ENCODE results near the gene CDCA4.

CDCA4 gene

DNA sequence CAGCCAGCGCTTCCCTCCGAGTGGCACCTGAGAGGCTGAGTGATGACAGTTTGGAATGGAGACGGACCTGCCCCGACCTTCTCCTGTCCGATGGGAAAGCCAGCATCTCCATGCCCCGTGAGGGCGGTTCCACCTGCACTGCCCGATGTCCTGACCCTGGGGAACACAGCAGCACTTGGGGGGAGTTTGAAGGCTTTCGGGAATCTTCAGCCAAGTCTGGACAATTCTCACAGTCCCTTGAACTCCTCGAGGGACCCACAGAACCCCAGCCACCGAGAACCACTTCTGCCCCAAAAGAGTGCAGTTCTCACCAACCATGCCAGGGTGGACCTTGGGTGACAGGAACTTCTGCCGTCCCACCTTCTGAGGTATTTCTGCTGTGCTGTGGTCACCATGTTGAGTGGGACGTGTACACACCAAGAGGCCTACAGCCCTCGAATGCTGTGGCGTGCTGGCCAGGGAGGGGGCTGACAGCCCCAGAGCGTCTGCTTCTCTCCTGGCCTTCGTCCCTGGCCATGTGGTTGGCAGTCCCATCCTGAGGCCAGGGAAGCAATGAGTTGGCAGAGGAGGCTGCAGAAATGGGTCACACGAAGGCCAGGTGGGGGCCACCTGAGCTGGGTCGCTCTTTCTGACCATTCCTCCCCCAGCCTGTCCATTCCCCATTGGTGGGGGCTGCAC is 34.3 kb downstream of the CDCA4 start:
- Histone ChIP-seq H3K9me3 (ENCODE audit: low read length) (no peaks in the 10 kb centered on the region), H3K4me2 (ENCODE audit: low read length) (peak overlapping the region; percentile 78; the same call in 1 of the 2 replicates), H3K9me2 (ENCODE audit: low read depth, low read length) (no peaks in the 10 kb centered on the region), H3K79me2 (ENCODE audit: insufficient read depth, low read length) (no peaks in the 10 kb centered on the region), H3K36me3 (ENCODE audit: insufficient read depth, low read length) (no peaks in the 10 kb centered on the region; the same call in 1 of the 2 replicates), H3K4me3 (ENCODE audit: low read depth, low read length, poor library complexity, severe bottlenecking) (peak overlapping the region; percentile 66), H2AFZ (ENCODE audit: low read length) (no peak overlapping the region), H3F3A (ENCODE audit: insufficient read depth, low read length) (no peaks in the 10 kb centered on the region), H3K9ac (ENCODE audit: low read length) (no peak overlapping the region), H4K20me1 (ENCODE audit: insufficient read depth, low read length) (no peaks in the 10 kb centered on the region), H3K4me1 (ENCODE audit: insufficient read depth, low read length, severe bottlenecking) (peaks cover 7% of the 10 kb centered on the region), H3K27me3 (ENCODE audit: insufficient read depth, low read length) (0 out of 2 replicates have a peak, but pooled peaks cover 4% of the 10 kb centered on the region), H3K27ac (ENCODE audit: low read depth, low read length, poor library complexity, severe bottlenecking) (no peak overlapping the region)
- TF ChIP-seq, protein P1, sequence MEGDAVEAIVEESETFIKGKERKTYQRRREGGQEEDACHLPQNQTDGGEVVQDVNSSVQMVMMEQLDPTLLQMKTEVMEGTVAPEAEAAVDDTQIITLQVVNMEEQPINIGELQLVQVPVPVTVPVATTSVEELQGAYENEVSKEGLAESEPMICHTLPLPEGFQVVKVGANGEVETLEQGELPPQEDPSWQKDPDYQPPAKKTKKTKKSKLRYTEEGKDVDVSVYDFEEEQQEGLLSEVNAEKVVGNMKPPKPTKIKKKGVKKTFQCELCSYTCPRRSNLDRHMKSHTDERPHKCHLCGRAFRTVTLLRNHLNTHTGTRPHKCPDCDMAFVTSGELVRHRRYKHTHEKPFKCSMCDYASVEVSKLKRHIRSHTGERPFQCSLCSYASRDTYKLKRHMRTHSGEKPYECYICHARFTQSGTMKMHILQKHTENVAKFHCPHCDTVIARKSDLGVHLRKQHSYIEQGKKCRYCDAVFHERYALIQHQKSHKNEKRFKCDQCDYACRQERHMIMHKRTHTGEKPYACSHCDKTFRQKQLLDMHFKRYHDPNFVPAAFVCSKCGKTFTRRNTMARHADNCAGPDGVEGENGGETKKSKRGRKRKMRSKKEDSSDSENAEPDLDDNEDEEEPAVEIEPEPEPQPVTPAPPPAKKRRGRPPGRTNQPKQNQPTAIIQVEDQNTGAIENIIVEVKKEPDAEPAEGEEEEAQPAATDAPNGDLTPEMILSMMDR (IDR thresholded peaks at IDR 0.05; ENCODE audit: low read length): no peak
- no peak for TF ChIP-seq EZH2 (IDR thresholded peaks at IDR 0.05; ENCODE audit: borderline replicate concordance, low read length)

- Histone ChIP-seq H3K9ac (ENCODE audit: low read length) (peak within 1 kb of the TSS; percentile 63; the same call in 1 of the 2 replicates), H3K4me3 (ENCODE audit: low read depth, low read length, poor library complexity, severe bottlenecking) (peak within 1 kb of the TSS; percentile 66), H3K27me3 (ENCODE audit: insufficient read depth, low read length) (0 out of 2 replicates have a peak, but pooled peaks cover 4% of the 10 kb centered on the region), H3K27ac (ENCODE audit: low read depth, low read length, poor library complexity, severe bottlenecking) (no peak within 1 kb of the TSS), H3F3A (ENCODE audit: insufficient read depth, low read length) (no peaks in the 10 kb centered on the region), H2AFZ (ENCODE audit: low read length) (no peak within 1 kb of the TSS), H4K20me1 (ENCODE audit: insufficient read depth, low read length) (no peaks in the 10 kb centered on the region), H3K36me3 (ENCODE audit: insufficient read depth, low read length) (no peaks in the 10 kb centered on the region; the same call in 1 of the 2 replicates), H3K9me2 (ENCODE audit: low read depth, low read length) (no peaks in the 10 kb centered on the region), H3K4me1 (ENCODE audit: insufficient read depth, low read length, severe bottlenecking) (peaks cover 7% of the 10 kb centered on the region), H3K79me2 (ENCODE audit: insufficient read depth, low read length) (no peaks in the 10 kb centered on the region), H3K4me2 (ENCODE audit: low read length) (peak within 1 kb of the TSS; percentile 78), H3K9me3 (ENCODE audit: low read length) (no peaks in the 10 kb centered on the region)
- TF ChIP-seq EZH2 (IDR thresholded peaks at IDR 0.05; ENCODE audit: borderline replicate concordance, low read length): no peak
- TF ChIP-seq, protein P1 (IDR thresholded peaks at IDR 0.05; ENCODE audit: low read length): no peak
Measured at GRCh38 chr14:104985675-104986486, 35.0 kb downstream of the CDCA4 start, which contains the start of gene CLBA1. Gene CLBA1, plus strand, starts transcription at chr14:104985788. Its CDS starts 644 bp downstream, at chr14:104986432.

DNA sequence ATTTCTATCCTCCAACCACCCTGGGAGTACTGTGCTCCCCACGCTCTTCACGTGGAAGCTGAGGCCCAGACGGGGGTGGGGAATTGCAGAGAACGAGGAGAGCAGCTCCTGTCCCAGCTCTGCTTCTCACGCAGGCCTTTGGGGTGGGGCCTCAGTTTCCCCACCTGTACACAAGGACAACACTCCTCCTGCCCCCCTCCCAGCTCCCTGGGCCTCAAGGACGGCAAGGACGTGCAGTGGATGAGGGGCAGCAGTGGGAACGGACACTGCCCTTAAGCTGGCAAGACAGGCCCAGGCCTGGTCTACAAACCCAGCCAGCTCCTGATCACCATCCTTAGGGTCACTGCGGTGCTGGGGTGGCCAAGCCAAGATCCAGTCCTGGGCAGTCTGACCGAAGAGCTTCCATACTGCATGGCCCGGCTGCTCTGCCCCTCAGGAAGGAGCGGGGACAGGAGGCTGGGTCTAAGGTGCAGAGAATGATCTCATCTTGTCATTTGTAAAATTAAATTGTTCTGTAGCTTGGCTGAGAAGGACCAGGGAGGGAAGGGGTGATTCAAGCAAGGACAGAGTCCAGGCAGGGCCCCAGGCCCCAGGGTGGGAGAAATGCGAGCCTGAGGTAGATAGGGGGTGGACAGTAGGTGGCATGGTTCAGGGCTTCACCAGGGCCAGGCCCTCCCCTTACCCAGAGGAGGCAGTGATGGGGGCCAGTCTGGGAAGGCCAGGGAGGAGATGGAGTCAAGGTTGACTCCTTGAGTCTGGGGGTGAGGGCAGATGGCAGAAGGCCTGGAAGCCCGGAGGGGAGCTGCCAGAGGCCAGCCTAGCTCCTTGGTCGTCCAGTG is 36.6 kb downstream of the CDCA4 start:
- Histone ChIP-seq H3K9me2 (ENCODE audit: low read depth, low read length) (no peaks in the 10 kb centered on the region), H3K79me2 (ENCODE audit: insufficient read depth, low read length) (no peaks in the 10 kb centered on the region), H4K20me1 (ENCODE audit: insufficient read depth, low read length) (no peaks in the 10 kb centered on the region), H3K9ac (ENCODE audit: low read length) (no peak overlapping the region), H3K4me2 (ENCODE audit: low read length) (no peak overlapping the region), H2AFZ (ENCODE audit: low read length) (no peak overlapping the region), H3K27me3 (ENCODE audit: insufficient read depth, low read length) (0 out of 2 replicates have a peak, but pooled peaks cover 4% of the 10 kb centered on the region), H3K4me1 (ENCODE audit: insufficient read depth, low read length, severe bottlenecking) (peaks cover 7% of the 10 kb centered on the region), H3K4me3 (ENCODE audit: low read depth, low read length, poor library complexity, severe bottlenecking) (no peak overlapping the region), H3K9me3 (ENCODE audit: low read length) (no peaks in the 10 kb centered on the region), H3K27ac (ENCODE audit: low read depth, low read length, poor library complexity, severe bottlenecking) (no peak overlapping the region), H3F3A (ENCODE audit: insufficient read depth, low read length) (no peaks in the 10 kb centered on the region), H3K36me3 (ENCODE audit: insufficient read depth, low read length) (no peaks in the 10 kb centered on the region; the same call in 1 of the 2 replicates)
- TF ChIP-seq EZH2 (IDR thresholded peaks at IDR 0.05; ENCODE audit: borderline replicate concordance, low read length): no peak
- TF ChIP-seq, protein P1 (IDR thresholded peaks at IDR 0.05; ENCODE audit: low read length): no peak
